Adrenal gland (tissue), 5 donors: Measurements from ENCODE around the gene NUCB1.

Experiments
- POLR2A ChIP-seq, 2 donors: fragments of 450-650 bp; IDR thresholded peaks; one replicate each; pipeline ENCODE4 v1.6.1; 2017; ENCODE audit warnings: antibody characterized with exemption in 2 of 2, mild to moderate bottlenecking in 2 of 2, moderate library complexity in 1 of 2
- TF ChIP-seq, protein P1 (sequence below), 6 experiments: fragments of 450-650 bp in 4 of 6; fragments of 200-600 bp in 2 of 6; sonication (generic) in 1 of 6; IDR thresholded peaks; 1 replicate in 5 of 6; 2 replicates in 1 of 6; pipeline versions ENCODE4 v1.5.1 to v1.8.0; 2016 to 2021; ENCODE audit warnings: antibody characterized with exemption in 6 of 6, mild to moderate bottlenecking in 2 of 6, moderate library complexity in 1 of 6
- donor health status: DM: no; HTN: no; CAD: no.

DNA sequence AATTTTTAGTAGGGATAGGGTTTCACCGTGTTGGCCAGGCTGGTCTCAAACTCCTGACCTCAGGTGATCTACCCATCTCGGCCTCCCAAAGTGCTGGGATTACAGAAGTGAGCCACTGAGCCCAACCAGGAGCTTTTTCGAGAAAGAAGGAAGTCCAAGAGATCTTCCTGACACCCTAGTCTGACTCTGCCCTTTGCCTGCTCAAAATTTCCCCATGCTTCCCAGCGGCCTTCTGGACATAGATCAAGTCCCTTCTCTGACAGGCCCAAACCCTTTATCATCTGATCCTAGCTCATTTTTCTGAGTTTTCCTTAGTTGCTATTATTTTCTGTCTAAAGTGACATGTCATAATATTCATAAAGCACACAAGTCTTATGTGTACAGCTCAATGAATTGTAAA, 53.0 kb downstream of the NUCB1 start:
- TF ChIP-seq, protein P1, sequence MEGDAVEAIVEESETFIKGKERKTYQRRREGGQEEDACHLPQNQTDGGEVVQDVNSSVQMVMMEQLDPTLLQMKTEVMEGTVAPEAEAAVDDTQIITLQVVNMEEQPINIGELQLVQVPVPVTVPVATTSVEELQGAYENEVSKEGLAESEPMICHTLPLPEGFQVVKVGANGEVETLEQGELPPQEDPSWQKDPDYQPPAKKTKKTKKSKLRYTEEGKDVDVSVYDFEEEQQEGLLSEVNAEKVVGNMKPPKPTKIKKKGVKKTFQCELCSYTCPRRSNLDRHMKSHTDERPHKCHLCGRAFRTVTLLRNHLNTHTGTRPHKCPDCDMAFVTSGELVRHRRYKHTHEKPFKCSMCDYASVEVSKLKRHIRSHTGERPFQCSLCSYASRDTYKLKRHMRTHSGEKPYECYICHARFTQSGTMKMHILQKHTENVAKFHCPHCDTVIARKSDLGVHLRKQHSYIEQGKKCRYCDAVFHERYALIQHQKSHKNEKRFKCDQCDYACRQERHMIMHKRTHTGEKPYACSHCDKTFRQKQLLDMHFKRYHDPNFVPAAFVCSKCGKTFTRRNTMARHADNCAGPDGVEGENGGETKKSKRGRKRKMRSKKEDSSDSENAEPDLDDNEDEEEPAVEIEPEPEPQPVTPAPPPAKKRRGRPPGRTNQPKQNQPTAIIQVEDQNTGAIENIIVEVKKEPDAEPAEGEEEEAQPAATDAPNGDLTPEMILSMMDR (IDR thresholded peaks at IDR 0.05): no peak
- TF ChIP-seq POLR2A (IDR thresholded peaks at IDR 0.05): no peak
